ENCODE measurements around the gene ZNF613. TPM values are rescaled to one million over a fixed set of nuclear protein-coding genes. Genes with fewer than 3 reads are reported as not detected.
"Not testable (repeated sequence)": the region's sequence is repeated elsewhere in the genome, so short reads cannot be mapped to it uniquely, and the experiment has no call there.

Gene ZNF613
- total and polyA plus RNA-seq, 2 of the 13 experiments (the other 11 are each of a cell fraction or from before 2014, with no cell fraction given), result 3.6 to 8.3 TPM

GRCh38 chr19:51975787-51976186 is 48.5 kb downstream of the ZNF613 start:
- 93% methylated on average over 15 of the region's 17 CpGs for WGBS (ENCODE audit: low lambda C conversion rate)
- DNase-seq (ENCODE audit: low spot score); H3K27ac ChIP-seq (ENCODE audit: extremely low read length, insufficient read depth, low read length); H2AFZ ChIP-seq (ENCODE audit: low read length); BruUV-seq (replicated peaks); in situ Hi-C loops (cut with HindIII; ENCODE audit: extremely low pct_ligation_motif_present, low pct_unique_long_range_greater_than_20kb); H4K20me1 ChIP-seq (ENCODE audit: insufficient read depth, low read length); FAIRE-seq; POLR2A ChIA-PET; H3K4me1 ChIP-seq (ENCODE audit: insufficient read depth, low read length); CTCF ChIA-PET (ENCODE audit: low intra/inter-chr PET ratio, low total read pairs); H3K9ac ChIP-seq (ENCODE audit: insufficient read depth, low read depth, low read length); intact Hi-C loops (cut with micrococcal nuclease; ENCODE audit: unreplicated experiment); H3K27me3 ChIP-seq (ENCODE audit: control insufficient read depth in 1 of 2, insufficient read depth in 2 of 2, low read length in 2 of 2); H3K79me2 ChIP-seq (ENCODE audit: insufficient read depth, low read length); H3K4me3 ChIP-seq (replicated peaks in 1 of 3; ENCODE audit: insufficient read depth in 1 of 3, low read depth in 2 of 3, low read length in 3 of 3); H3K4me2 ChIP-seq (ENCODE audit: low read depth, low read length); ATAC-seq: not testable (repeated sequence)
- Histone ChIP-seq H3K36me3 (replicated peaks in 1 of 2; ENCODE audit: control insufficient read depth in 1 of 2, insufficient read depth in 2 of 2, low read length in 2 of 2) (peaks cover 12 to 37% of the 10 kb centered on the region in 2 experiments; a peak in 4 of 5 replicates), H3K9me3 (ENCODE audit: low read length) (peaks cover 87% of the 10 kb centered on the region)

- ATAC-seq (no peak), DNase-seq (ENCODE audit: low spot score) (no peak), FAIRE-seq (no peak)
- H3K27me3 ChIP-seq (ENCODE audit: control insufficient read depth in 1 of 2, insufficient read depth in 2 of 2, low read length in 2 of 2), result no peaks in the 10 kb centered on the region
- WGBS (ENCODE audit: low lambda C conversion rate), result 76% methylated on average over 3 of the region's 3 CpGs
- H3K9ac ChIP-seq (ENCODE audit: insufficient read depth, low read depth, low read length), result no peak overlapping the region
- H3K27ac ChIP-seq (ENCODE audit: extremely low read length, insufficient read depth, low read length), result no peak overlapping the region
- no peak for TF ChIP-seq RNF2 (conservative IDR thresholded peaks at IDR 0.05; ENCODE audit: low read depth)
- no peak for TF ChIP-seq EP300 (IDR thresholded peaks at IDR 0.05; ENCODE audit: low read depth in 2 of 2, low read length in 2 of 2)
- no peak for TF ChIP-seq EP300 (CRISPR knock-in tag; IDR thresholded peaks at IDR 0.05; ENCODE audit: borderline replicate concordance)
- no peak for TF ChIP-seq E2F1 (CRISPR knock-in tag; IDR thresholded peaks at IDR 0.05)
- TF ChIP-seq ZNF160 (CRISPR knock-in tag; IDR thresholded peaks at IDR 0.05), result no peak
- no peak for TF ChIP-seq ZNF326 (CRISPR knock-in tag; IDR thresholded peaks at IDR 0.05; ENCODE audit: borderline replicate concordance)
- no peak for TF ChIP-seq MED13 (CRISPR knock-in tag; IDR thresholded peaks at IDR 0.05)
- TF ChIP-seq DMAP1 (CRISPR knock-in tag; IDR thresholded peaks at IDR 0.05), result no peak
- no peak for TF ChIP-seq ESRRA (CRISPR knock-in tag; IDR thresholded peaks at IDR 0.05; ENCODE audit: low read depth)
- TF ChIP-seq NBN (conservative IDR thresholded peaks at IDR 0.05), result no peak
- no peak for TF ChIP-seq ATF7-NPFF (CRISPR knock-in tag; IDR thresholded peaks at IDR 0.05; ENCODE audit: low read depth)
- TF ChIP-seq SIX4 (CRISPR knock-in tag; IDR thresholded peaks at IDR 0.05), result no peak
- no peak for TF ChIP-seq ZNF101 (CRISPR knock-in tag; IDR thresholded peaks at IDR 0.05; ENCODE audit: borderline replicate concordance, low read depth)
- CTCF ChIA-PET (ENCODE audit: low intra/inter-chr PET ratio, low total read pairs), result no interaction called here
- no peak overlapping the region for H2AFZ ChIP-seq (ENCODE audit: low read length)
- no peaks in the 10 kb centered on the region for H4K20me1 ChIP-seq (ENCODE audit: insufficient read depth, low read length)
- H3K4me3 ChIP-seq (replicated peaks in 1 of 3; ENCODE audit: insufficient read depth in 1 of 3, low read depth in 2 of 3, low read length in 3 of 3), result no peak overlapping the region
- no peaks in the 10 kb centered on the region for H3K4me1 ChIP-seq (ENCODE audit: insufficient read depth, low read length)
- in situ Hi-C loops (cut with HindIII; ENCODE audit: extremely low pct_ligation_motif_present, low pct_unique_long_range_greater_than_20kb), result no loop called here
- no peak overlapping the region for H3K4me2 ChIP-seq (ENCODE audit: low read depth, low read length)
- intact Hi-C loops (cut with micrococcal nuclease; ENCODE audit: unreplicated experiment), result no loop called here
- peaks cover 7 to 26% of the 10 kb centered on the region in 2 experiments; a peak in 4 of 5 replicates for H3K36me3 ChIP-seq (replicated peaks in 1 of 2; ENCODE audit: control insufficient read depth in 1 of 2, insufficient read depth in 2 of 2, low read length in 2 of 2)
- H3K79me2 ChIP-seq (ENCODE audit: insufficient read depth, low read length), result peaks cover 6% of the 10 kb centered on the region
- H3K9me3 ChIP-seq (ENCODE audit: low read length), result peaks cover 82% of the 10 kb centered on the region
- BruUV-seq (replicated peaks), result no TSS peak
- POLR2A ChIA-PET, result no interaction called here
Observed at GRCh38 chr19:51976852-51977251, 49.6 kb downstream of the ZNF613 start.
